SH-SY5Y (cell line): Measurements from ENCODE around the gene ADGRL2.

Experiments
- GATA2 ChIP-seq: IDR thresholded peaks from 2 replicates; pipeline ENCODE4 v1.6.1; 2011; ENCODE audit warnings: mild to moderate bottlenecking, low read depth, low read length
- GATA3 ChIP-seq: IDR thresholded peaks from 2 replicates; pipeline ENCODE4 v1.6.1; 2011; ENCODE audit warnings: low read depth, mild to moderate bottlenecking, low read length, moderate library complexity

- no peak for TF ChIP-seq GATA2
- TF ChIP-seq GATA3 = no peak
Observed at GRCh38 chr1:81869307-81869706, 68.6 kb downstream of the ADGRL2 start.
